Midbrain (tissue), 1 donor: ENCODE results near the gene BRD2.
"Not testable (repeated sequence)": the region's sequence is repeated elsewhere in the genome, so short reads cannot be mapped to it uniquely, and the experiment has no call there.

Experiments used
- DNase-seq: peaks from one replicate; lab custom pipeline; 2025; lab: John Stamatoyannopoulos, UW

The BRD2 gene

DNA sequence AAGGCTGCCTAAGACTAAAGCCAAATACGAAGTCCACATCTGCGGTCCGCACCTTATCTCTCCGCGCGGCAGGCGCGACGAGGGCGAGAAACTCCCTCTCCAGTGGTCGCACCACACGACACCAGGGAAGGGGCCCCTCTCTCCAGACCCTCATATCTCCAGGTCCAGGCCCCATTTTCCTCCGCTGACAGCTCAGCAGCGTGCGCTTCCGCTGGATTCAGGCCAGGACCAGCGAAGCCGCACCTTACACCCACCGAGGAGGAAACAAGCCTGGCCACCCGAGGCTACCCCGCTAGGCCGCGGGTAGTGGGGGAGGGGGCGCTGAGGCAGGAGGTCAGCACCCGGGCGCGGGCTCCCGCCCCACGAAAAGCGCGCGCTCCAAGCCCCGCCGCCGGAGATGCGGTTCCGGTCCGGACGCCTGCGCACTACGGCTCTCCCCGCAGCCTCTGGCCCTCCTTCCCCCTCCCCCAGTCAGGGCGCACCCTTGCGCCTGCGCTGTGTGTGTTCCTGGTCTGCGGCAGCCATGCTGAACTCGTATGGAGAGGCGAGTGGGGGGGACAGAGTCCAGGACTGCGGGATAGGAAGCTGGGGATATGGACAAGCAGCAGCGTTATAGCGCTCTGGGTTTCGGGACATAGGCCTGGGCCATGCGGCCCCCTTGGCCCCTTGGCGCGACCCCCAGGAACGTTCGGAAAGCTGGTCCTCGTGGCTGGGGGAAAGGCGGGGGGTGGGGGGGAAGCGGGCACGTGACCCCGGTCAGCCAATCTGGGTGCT is at the start of gene BRD2:
TSS of gene BRD2 (plus strand) at position 502 of the 774 bp plus-strand sequence. CDS start 4,305 bp downstream, outside the sequence.
- peak; percentile 97 for DNase-seq

DNA sequence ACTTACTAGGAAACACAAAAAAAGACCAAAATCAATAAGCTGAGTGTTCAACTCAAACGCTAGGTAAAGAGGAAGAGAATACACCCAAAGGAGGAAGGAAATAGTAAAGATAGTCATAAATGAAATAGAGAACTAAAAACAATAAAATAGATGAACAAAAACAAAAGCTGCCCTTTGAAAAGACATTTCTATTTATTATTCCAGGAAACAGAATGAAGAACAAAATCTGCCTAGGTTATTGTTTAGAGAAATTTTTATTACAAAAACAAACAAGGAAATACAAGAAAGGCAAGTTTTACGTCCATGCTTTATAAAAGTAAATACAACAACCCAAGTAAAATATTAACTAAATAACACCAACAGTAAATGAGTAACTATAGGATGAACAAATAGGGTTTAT is 47.7 kb upstream of the BRD2 start:
- no peak for DNase-seq

GRCh38 chr6:32922083-32922482 is 46.3 kb upstream of the BRD2 start:
- no peak for DNase-seq

DNA sequence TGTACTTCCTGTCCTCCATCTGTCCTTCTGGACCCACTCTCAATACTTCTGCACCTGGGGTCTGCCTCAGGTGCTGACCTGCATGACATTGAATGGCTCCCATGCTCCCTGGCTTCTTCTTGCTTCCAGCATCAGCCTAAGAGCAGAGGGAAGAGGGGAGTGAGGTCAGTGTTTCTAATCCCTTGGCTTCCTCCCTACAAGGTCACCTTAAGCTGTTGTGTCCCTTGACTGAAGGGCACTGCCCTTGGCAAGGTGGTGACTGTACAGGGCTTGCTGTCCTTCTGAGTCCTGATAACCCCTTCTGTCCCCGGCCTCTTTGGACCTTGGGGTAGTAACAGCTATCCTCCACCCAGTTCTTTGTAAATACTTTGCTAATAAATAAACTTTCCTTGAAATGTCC is 37.2 kb upstream of the BRD2 start:
- no peak for DNase-seq

- no peak for DNase-seq
Observed at GRCh38 chr6:32932132-32932868, 36.1 kb upstream of the BRD2 start.

GRCh38 chr6:32933661-32934085 is 34.7 kb upstream of the BRD2 start:
- peak; percentile 53 for DNase-seq

DNA sequence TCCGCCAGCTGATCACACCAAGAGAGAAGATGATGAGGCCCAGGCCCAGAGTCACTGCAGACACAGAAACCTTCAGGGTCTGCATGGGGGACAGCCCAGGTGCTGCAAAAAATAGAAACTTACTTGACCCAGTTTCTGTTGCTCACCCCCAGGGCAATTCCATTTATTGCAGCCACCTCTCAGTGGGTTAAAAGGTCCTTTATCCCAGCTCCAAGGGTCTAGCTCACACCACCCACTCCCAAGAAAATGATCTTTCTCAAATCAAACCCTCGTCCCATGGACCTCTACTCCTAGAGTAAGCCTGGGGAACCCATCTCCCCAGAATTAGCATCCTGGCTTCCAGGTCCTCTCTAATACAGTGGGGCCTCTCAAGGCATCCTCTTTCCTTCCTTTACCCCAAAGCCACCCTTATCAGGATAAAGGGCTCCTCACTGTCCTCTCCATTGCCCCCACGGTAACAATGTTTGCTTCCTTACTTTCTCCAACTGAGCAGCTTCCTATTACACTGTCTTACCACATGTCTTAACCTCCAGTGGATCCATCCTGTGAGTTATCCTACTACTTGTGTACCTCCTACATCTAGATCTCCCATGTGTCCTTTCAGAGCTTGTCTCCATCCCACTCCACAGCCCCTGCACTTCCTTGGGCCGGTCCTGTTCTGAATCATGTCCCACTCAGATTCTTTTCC is 32.7 kb upstream of the BRD2 start:
- no peak for DNase-seq

- DNase-seq = peak; percentile 8
Observed at GRCh38 chr6:32936239-32937152, 31.9 kb upstream of the BRD2 start.

GRCh38 chr6:32937230-32937633 is 31.2 kb upstream of the BRD2 start:
- peak; percentile 15 for DNase-seq

DNA sequence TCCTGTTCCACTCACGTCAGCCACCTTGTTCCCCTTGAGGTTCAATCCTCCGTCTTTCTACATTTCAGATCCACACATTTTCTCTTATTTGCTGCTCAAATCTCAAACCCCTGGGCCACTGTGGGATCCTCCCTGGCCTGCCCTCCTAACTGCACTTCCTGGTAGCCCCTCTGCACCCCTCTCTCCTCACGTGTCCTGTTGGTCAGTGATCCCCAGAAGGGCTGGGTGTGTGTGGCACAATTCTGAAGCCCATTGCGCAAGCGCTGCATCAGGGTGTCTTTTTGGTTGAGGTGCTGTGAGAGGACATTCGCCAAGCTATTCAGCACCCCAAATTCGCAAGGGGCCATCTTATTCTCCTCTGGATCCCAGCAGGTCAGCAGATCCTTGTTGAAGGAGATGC is 29.9 kb upstream of the BRD2 start:
- DNase-seq = no peak

- DNase-seq = peak; percentile 72
Observed at GRCh38 chr6:32940656-32941213, 27.7 kb upstream of the BRD2 start, which contains the start of gene HLA-DMB. HLA-DMB (minus strand) TSS chr6:32941028; CDS start chr6:32940807, 221 bp downstream.

GRCh38 chr6:32941214-32941768 is 27.1 kb upstream of the BRD2 start:
- DNase-seq = no peak

DNA sequence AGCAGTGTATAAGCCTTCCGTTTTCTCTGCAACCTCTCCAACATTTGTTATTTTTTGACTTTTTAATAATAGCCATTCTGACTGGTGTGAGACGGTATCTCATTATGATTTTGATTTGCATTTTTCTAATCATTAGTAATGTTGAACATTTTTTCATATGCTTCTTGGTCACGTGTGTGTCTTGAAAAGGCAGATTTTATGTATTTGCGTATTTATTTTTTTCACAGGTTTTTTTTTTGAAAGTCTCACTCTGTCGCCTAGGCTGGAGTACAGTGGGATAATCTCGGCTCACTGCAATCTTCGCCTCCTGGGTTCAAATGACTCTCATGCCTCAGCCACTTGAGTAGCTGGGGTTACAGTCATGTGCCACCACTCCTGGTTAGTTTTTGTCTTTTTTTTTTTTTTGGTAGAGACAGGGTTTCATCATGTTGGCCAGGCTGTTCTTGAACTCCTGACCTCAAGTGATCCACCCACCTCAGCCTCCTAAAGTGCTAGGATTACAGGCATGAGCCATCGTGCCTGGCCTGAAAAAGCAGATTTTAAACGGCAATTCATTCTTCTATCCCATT is 25.8 kb upstream of the BRD2 start:
- not testable (repeated sequence) for DNase-seq

DNA sequence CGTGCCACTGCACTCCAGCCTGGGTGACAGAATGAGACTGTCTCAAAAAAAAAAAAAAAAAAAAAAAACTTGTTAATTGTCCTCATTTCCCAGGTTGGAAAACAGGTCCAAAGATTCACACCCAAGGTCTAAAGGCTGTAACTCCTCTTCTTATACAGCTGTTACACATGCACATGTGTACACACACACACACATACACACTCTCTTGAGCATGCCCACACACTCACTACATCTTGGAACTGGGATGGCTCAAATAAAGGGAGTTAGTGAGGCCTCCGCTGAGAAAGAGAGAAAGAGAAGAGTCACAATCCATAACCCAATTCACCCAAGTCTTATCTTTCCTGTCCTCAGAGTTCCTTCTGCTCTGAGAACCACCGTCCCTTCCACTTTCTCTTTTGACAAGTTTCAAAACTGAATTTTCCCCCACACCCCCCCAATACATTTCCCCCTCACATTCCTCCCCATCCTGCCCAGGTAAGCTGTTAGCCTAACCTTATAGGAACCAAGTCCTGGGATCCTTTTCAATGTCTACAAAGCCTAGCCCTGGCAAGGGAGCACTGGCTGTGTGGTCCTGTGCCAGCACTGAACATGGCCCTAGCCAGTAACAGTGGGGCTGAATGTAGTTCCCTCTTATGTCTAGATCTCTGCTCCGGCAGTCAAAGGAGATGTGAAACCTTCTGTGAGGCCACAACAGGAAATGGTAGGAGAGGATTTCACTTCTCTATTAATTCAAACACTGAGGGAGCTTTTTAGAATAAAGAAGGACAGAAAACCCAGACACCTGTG is 24.3 kb upstream of the BRD2 start:
- DNase-seq = peak; percentile 14

DNA sequence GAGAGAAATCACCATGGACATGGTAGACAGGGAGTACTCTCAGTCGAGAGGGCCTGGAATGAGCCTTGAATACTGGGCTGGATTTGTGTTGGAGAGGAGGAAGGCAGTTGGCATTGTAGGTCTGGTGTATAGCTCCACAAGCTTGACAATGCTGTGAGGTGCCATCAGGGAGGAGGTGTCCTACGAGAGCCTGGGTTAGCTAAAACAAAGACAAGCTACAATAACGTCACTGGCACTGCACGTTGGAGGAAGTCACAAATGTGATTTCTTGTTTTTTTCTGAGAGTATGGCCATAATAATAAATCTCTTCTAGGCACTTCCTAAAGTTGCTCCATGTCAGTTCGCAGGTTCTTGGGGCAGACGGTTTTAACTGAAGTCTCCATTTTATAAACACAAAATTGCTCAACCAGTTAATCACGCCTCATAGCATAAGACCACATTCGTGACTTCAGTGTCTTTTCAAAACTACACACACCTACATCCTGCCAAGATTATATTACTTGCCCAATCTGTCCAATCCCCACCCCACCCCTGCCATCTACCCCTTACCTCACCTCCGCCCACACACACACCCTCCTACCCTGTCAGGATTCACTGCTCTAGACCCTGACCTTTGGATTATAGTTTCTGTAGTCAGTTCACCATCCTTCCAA is 23.2 kb upstream of the BRD2 start:
- no peak for DNase-seq

GRCh38 chr6:32945953-32946352 is 22.4 kb upstream of the BRD2 start:
- no peak for DNase-seq

DNA sequence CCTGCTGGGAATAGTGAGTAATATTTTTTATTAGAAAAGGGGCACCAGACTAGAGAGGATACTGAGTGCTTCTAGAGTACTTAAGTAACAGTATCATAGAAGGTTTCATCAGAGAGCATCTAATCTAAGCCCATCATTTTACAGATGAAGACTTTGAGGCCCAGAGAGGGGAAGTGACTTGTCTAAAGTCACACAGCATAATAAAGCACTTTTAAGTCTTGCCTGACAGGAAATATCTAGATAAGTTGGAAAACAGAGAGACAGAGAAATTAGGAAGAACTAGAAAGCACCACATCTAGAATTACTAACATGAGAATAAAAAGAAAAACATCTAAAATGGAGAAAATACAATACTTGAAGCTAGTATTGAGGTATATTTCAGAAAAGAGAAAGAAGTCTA is 21.5 kb upstream of the BRD2 start:
- DNase-seq = no peak

DNA sequence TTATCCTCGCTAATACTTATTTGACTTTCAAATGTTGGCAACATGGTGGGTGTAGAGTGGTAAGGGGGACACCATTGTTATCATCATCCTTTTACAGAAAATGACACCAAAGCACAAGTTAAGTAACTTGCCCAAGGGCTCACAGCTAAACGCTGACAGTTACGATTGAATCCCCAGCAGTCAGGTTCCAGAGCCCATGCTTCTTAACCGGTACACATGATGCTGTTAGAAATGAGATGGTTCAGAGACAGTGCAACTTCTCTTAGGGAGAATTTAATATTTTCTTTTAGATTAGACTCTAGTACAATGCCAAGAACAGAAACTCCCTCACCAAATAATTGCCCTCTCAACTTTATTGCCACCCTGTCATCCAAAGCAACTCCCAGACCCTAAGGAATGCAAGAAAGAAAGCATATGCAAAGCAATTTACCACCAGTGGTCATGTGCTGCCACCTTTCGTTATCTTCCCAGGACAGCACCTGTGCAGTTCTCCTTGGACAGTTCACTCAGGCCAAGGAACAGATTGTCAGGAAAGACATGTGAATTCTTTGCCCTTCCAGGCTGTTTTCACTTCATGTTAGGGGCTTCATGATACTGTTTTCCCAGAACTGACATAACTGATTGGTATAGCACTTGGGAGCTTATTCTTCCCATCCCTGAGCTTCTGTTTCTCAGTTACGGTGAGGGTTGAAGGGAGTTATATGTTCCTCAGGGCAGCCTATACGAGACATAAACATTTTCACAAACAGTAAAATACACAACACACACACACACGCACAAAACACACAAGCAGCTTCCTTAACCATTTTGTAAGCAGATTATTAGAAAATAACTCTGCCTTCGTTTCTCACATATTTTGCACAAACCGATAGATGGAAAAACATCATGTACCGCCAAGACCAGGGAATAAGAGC is 20.6 kb upstream of the BRD2 start:
- DNase-seq = no peak
